IMR-90 (cell line): ENCODE results near the gene CD24. TPM values are rescaled to one million over a fixed set of nuclear protein-coding genes. Genes with fewer than 3 reads are reported as not detected.

Experiments
- ATAC-seq: fragments of 200-7000 bp; cut with Tn5 transposase; 2 replicates; pipeline ENCODE4 v1.9.1; 2020; ENCODE audit warnings: low read depth, mild to moderate bottlenecking, moderate library complexity
- BruUV-seq: library from RNA; stranded (reverse); fragments of 400-500 nt; replicated peaks from 2 replicates; lab custom pipeline; 2021; lab: Mats Ljungman, UMichigan
- CTCF ChIA-PET: fragments of 300-600 bp; formaldehyde crosslinking; extraction: SDS; loops from one replicate; lab custom pipeline; 2021; ENCODE audit warnings: antibody characterized with exemption; lab: Yijun Ruan, JAX
- POLR2A ChIA-PET: fragments of 300-600 bp; sonication (Branson Sonifier 250); formaldehyde crosslinking; loops from one replicate; lab custom pipeline; 2022; ENCODE audit warnings: antibody characterized with exemption; ENCODE audit not compliant: unreplicated experiment; lab: Charles Lee
- DNase-seq: peaks from one replicate; pipeline ENCODE4 v3.0.0; 2013
- H2AFZ ChIP-seq: replicated peaks from 2 replicates; pipeline ENCODE3; 2013; ENCODE audit warnings: low read length, mild to moderate bottlenecking; ENCODE audit not compliant: poor library complexity
- H2AK5ac ChIP-seq: 2 replicates; pipeline ENCODE4 v1.6.1; 2013; ENCODE audit warnings: low read depth, low read length, inconsistent platforms
- H2AK9ac ChIP-seq: replicated peaks from 2 replicates; pipeline ENCODE3; 2013; ENCODE audit warnings: mild to moderate bottlenecking, low read depth, low read length, moderate library complexity; ENCODE audit not compliant: poor library complexity
- H2BK120ac ChIP-seq: 2 replicates; pipeline ENCODE4 v1.6.1; 2013; ENCODE audit warnings: low read depth, low read length, inconsistent platforms
- H2BK15ac ChIP-seq: 3 replicates; pipeline ENCODE4 v1.6.1; 2013; ENCODE audit warnings: low read depth, low read length, inconsistent platforms
- H2BK20ac ChIP-seq: 2 replicates; pipeline ENCODE4 v1.6.1; 2013; ENCODE audit warnings: low read depth, mild to moderate bottlenecking, inconsistent platforms, low read length, moderate library complexity
- H2BK5ac ChIP-seq: 2 replicates; pipeline ENCODE4 v1.6.1; 2013; ENCODE audit warnings: mild to moderate bottlenecking, low read depth, low read length, inconsistent platforms; ENCODE audit not compliant: poor library complexity, severe bottlenecking
- H3K14ac ChIP-seq: replicated peaks from 2 replicates; pipeline ENCODE4 v1.6.1; 2013; ENCODE audit warnings: low read depth, low read length, inconsistent platforms
- H3K18ac ChIP-seq: 2 replicates; pipeline ENCODE4 v1.6.1; 2013; ENCODE audit warnings: low read depth, low read length, control low read depth
- H3K23ac ChIP-seq: 2 replicates; pipeline ENCODE4 v1.6.1; 2013; ENCODE audit warnings: low read depth, low read length, inconsistent platforms
- H3K27ac ChIP-seq: 2 replicates; pipeline ENCODE4 v1.5.1; 2013; ENCODE audit warnings: mild to moderate bottlenecking, control low read depth, low read length; ENCODE audit not compliant: insufficient read depth
- H3K27me3 ChIP-seq: 2 replicates; pipeline ENCODE4 v1.6.1; 2013; ENCODE audit warnings: low read length; ENCODE audit not compliant: control insufficient read depth, insufficient read depth
- H3K36me3 ChIP-seq: 2 replicates; pipeline ENCODE4 v1.6.1; 2013; ENCODE audit warnings: low read length, mixed read lengths; ENCODE audit not compliant: control insufficient read depth, insufficient read depth
- H3K4ac ChIP-seq: 2 replicates; pipeline ENCODE4 v1.6.1; 2013; ENCODE audit warnings: low read depth, low read length, inconsistent platforms
- H3K4me1 ChIP-seq: 2 replicates; pipeline ENCODE4 v1.6.1; 2013; ENCODE audit warnings: low read length, mixed read lengths; ENCODE audit not compliant: control insufficient read depth, insufficient read depth
- H3K4me2 ChIP-seq: 2 replicates; pipeline ENCODE4 v1.6.1; 2013; ENCODE audit warnings: low read depth, mild to moderate bottlenecking, control low read depth, low read length, moderate library complexity
- H3K4me3 ChIP-seq: 2 replicates; pipeline ENCODE4 v1.5.1; 2013; ENCODE audit warnings: low read depth, mild to moderate bottlenecking, control low read depth, low read length, moderate library complexity; ENCODE audit not compliant: insufficient read depth
- H3K56ac ChIP-seq: 2 replicates; pipeline ENCODE4 v1.6.1; 2013; ENCODE audit warnings: low read length, inconsistent platforms; ENCODE audit not compliant: insufficient read depth; ENCODE audit errors: extremely low read depth
- H3K79me1 ChIP-seq, 2 experiments: 2 replicates each; pipeline ENCODE4 v1.6.1; 2013; ENCODE audit warnings: low read length in 2 of 2, inconsistent platforms in 1 of 2, low read depth in 1 of 2
- H3K9ac ChIP-seq: 2 replicates; pipeline ENCODE4 v1.6.1; 2013; ENCODE audit warnings: low read depth, low read length, control low read depth
- H3K9me1 ChIP-seq: 2 replicates; pipeline ENCODE4 v1.6.1; 2013; ENCODE audit warnings: low read length, inconsistent platforms; ENCODE audit not compliant: insufficient read depth
- H3K9me3 ChIP-seq: 2 replicates; pipeline ENCODE4 v1.6.1; 2013; ENCODE audit warnings: low read length; ENCODE audit not compliant: control insufficient read depth, insufficient read depth
- H4K20me1 ChIP-seq: 2 replicates; pipeline ENCODE4 v1.6.1; 2013; ENCODE audit warnings: low read length, inconsistent platforms; ENCODE audit not compliant: insufficient read depth
- H4K5ac ChIP-seq: 2 replicates; pipeline ENCODE4 v1.6.1; 2013; ENCODE audit warnings: mild to moderate bottlenecking, low read depth, low read length, control low read depth
- H4K8ac ChIP-seq, 2 experiments: 2 replicates each; pipeline ENCODE4 v1.6.1; 2013; ENCODE audit warnings: low read depth in 2 of 2, low read length in 2 of 2, control low read depth in 1 of 2, inconsistent platforms in 1 of 2
- H4K91ac ChIP-seq: 2 replicates; pipeline ENCODE4 v1.6.1; 2013; ENCODE audit warnings: low read depth, low read length, inconsistent platforms; ENCODE audit not compliant: insufficient read depth
- BHLHE40 ChIP-seq: fragments of 150-350 bp; IDR thresholded peaks from 2 replicates; pipeline ENCODE4 v1.6.1; 2016; ENCODE audit warnings: mild to moderate bottlenecking, low read depth, low read length
- ELK1 ChIP-seq: fragments of 150-350 bp; IDR thresholded peaks from 2 replicates; pipeline ENCODE4 v1.6.1; 2016; ENCODE audit warnings: low read depth, mild to moderate bottlenecking, low read length, moderate library complexity, borderline replicate concordance
- POLR2A ChIP-seq: IDR thresholded peaks from 2 replicates; pipeline ENCODE4 v1.6.1; 2012; ENCODE audit warnings: mild to moderate bottlenecking, low read depth, low read length
- RAD21 ChIP-seq: IDR thresholded peaks from 2 replicates; pipeline ENCODE4 v1.6.1; 2012; ENCODE audit warnings: low read length, improper control_type of control experiment
- RFX5 ChIP-seq: IDR thresholded peaks from 2 replicates; pipeline ENCODE4 v1.8.0; 2012; ENCODE audit warnings: low read depth, mild to moderate bottlenecking, low read length, moderate library complexity
- USF2 ChIP-seq: fragments of 150-350 bp; IDR thresholded peaks from 2 replicates; pipeline ENCODE4 v1.6.1; 2017; ENCODE audit warnings: mild to moderate bottlenecking, antibody characterized with exemption, low read length, low read depth
- WGBS, 2 experiments: methylation state at CpG; one replicate each; pipeline versions ENCODE4 v1.1.5 to v1.1.7; 2013; ENCODE audit warnings: missing lambda C conversion rate in 2 of 2; ENCODE audit not compliant: insufficient read length in 1 of 2; ENCODE audit errors: extremely low coverage in 2 of 2; 5-methylcytosine and 5-hydroxymethylcytosine counted together
- dilution Hi-C: fragments of 300-500 bp; cut with HindIII; formaldehyde crosslinking; loops from one replicate; pipeline ENCODE4 v1.14.3; 2018; ENCODE audit warnings: low sequenced_read_pairs; ENCODE audit not compliant: unreplicated experiment
- in situ Hi-C: fragments of 300-500 bp; cut with MboI; formaldehyde crosslinking; loops from 3 replicates; pipeline ENCODE4 v1.14.3; 2019; ENCODE audit warnings: low sequenced_read_pairs, inconsistent platforms, mixed read lengths
- intact Hi-C: fragments of 100-400 bp; cut with micrococcal nuclease; formaldehyde crosslinking; loops from 2 replicates; pipeline ENCODE4 v1.10.0; 2022
- polyA plus RNA-seq, 3 experiments: library from polyadenylated mRNA; depleted of rRNA; stranded (reverse); fragments of >200 nt; gene quantifications; 2 replicates each; pipeline ENCODE4 v1.2.3, GENCODE V29; 2012; ENCODE audit warnings: low replicate concordance in 1 of 3
- total RNA-seq: library from RNA; depleted of rRNA; stranded (reverse); fragments of >200 nt; gene quantifications from 2 replicates; pipeline ENCODE4 v1.2.3, GENCODE V29; 2012

CD24 gene
- total and polyA plus RNA-seq, 2 of the 4 experiments (the other 2 are of a cell fraction): 0.07 to 0.18 TPM

GRCh38 chr6:106973018-106973835 is 1.3 kb downstream of the CD24 start:
- H3K56ac ChIP-seq: no peak overlapping the region
- no peak overlapping the region for H3K27ac ChIP-seq
- H2AFZ ChIP-seq: peak overlapping the region; percentile 62
- no peaks in the 10 kb centered on the region for H3K79me1 ChIP-seq
- H2BK120ac ChIP-seq: no peak overlapping the region
- H3K4ac ChIP-seq: no peak overlapping the region
- BruUV-seq: no TSS peak
- H4K91ac ChIP-seq: no peak overlapping the region
- no peaks in the 10 kb centered on the region for H4K20me1 ChIP-seq
- no peaks in the 10 kb centered on the region for H3K36me3 ChIP-seq
- H3K9me3 ChIP-seq: no peaks in the 10 kb centered on the region; the same call in 1 of the 2 replicates
- no peak overlapping the region for H2BK15ac ChIP-seq
- H3K27me3 ChIP-seq: peaks cover 51% of the 10 kb centered on the region
- no peak for TF ChIP-seq BHLHE40
- no peak for TF ChIP-seq POLR2A
- TF ChIP-seq RAD21: no peak
- no peak for TF ChIP-seq ELK1
- TF ChIP-seq RFX5: no peak
- no peak for TF ChIP-seq USF2
- ChIA-PET POLR2A (no interaction called here), CTCF (no interaction called here)
- no peak overlapping the region for H3K14ac ChIP-seq
- no peak overlapping the region for H4K8ac ChIP-seq
- H3K23ac ChIP-seq: no peak overlapping the region; the same call in 1 of the 2 replicates
- H3K4me3 ChIP-seq: no peak overlapping the region
- ATAC-seq (no peak), DNase-seq (no peak)
- intact Hi-C loops: no loop called here
- WGBS, 2 experiments: 0% methylated on average over 5 of the region's 49 CpGs; no CpG with 5 or more reads in 1 of the 2 experiments
- H3K18ac ChIP-seq: no peak overlapping the region
- H2BK5ac ChIP-seq: no peak overlapping the region
- H3K4me2 ChIP-seq: no peak overlapping the region; the same call in 1 of the 2 replicates
- H4K5ac ChIP-seq: no peak overlapping the region
- no peak overlapping the region for H2AK9ac ChIP-seq
- H3K9ac ChIP-seq: no peak overlapping the region
- no peak overlapping the region for H2AK5ac ChIP-seq
- dilution Hi-C loops: loop anchor here (25.0 kb wide), 1 partner anchor 511 kb away; no protein-coding TSS in a partner anchor
- no peak overlapping the region for H2BK20ac ChIP-seq
- no peaks in the 10 kb centered on the region for H3K4me1 ChIP-seq
- no peaks in the 10 kb centered on the region for H3K9me1 ChIP-seq
- in situ Hi-C loops: no loop called here
